HG02642 (cell line): ENCODE data around the gene CAMSAP1.

Source experiments
- ATAC-seq: cut with Tn5 transposase; IDR thresholded peaks from one replicate; pipeline ENCODE4 v1.9.1; 2021; ENCODE audit warnings: mild to moderate bottlenecking; ENCODE audit not compliant: unreplicated experiment, poor library complexity

CAMSAP1 gene

DNA sequence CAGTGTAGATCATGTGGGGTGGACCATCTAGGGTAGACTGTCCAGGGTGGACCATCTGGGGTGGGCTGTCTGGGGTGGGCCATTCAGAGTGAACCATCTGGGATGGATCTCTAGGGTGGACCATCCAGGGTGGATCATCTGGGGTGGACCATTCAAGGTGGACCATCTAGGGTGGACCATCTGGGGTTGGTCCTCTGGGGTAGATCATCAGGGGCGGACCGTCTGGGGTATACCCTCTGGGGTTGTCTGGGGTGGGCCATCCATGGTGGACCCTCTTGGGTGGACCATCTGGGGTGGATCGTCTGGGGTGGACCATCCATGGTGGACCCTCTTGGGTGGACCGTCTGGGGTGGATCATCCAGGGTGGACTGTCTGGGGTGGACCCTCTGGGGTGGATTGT is 141.1 kb downstream of the CAMSAP1 start:
- no peak for ATAC-seq

DNA sequence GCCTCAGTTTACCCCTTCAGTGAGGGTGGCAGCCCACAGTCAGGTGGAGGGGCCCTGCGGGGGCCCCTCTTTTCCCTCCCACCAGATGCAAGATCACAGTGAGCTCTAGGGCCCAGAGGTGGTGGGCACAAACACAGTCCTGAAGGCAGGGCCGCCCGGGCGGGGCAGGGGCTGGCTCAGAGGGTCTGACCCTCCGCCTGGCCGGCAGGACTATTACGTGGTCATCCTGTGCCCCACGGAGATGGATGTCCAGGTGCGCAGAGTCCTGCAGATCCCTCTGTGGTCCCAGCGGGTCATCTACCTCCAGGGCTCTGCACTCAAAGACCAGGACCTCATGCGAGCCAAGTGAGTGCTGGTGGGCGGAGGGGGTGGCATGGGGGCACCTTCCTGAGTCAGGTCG is 141.9 kb downstream of the CAMSAP1 start:
- no peak for ATAC-seq

DNA sequence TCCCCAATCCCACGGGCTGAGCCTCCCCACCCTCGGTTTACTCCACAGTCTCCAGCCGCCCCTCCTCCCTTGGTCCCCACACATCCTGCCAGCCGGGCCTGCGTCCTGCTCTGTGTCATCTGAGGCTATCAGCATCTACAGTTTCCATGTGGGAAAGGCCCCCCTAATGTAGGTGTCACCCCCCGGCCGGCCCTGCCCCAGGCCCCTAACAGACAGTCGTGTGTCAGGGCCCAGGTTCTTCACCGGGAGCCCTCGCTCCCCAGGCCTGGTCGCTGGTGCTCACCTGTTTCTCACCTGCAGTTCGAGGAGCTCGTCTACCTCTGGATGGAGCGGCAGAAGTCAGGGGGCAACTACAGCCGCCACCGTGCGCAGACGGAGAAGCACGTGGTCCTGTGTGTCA is 142.6 kb downstream of the CAMSAP1 start:
- no peak for ATAC-seq

DNA sequence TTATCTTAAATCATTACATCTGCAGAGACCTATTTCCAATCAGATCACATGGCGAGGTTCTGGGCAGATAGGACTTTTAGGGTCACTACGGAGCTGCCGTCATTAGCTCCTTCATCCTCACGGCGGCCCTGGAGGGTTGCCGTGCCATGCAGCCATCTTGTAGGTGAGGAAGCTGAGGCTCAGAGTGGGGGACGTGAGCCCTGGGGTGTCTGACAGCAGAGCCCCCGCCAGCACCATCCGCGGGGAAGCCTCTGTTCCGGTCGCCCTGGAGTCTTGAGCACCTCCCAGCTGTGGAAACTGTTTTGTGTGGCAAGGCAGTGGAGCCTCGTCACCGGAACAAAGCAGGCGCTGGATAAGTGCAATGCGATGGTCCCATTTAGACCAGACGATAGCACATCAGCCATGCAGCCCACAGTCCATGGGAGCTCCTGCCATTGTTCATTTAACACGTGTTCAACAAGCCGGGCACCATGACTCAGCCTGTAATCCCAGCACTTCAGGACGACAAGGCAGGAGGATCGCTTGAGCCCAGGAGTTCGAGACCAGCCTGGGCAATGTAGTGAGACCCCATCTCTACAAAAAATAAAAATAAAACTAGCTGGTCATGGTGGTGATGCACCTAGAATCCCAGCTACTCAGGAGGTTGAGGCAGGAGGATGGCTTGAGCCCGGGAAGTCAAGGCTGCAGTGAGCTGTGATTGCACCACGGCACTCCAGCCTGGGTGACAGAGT is 143.5 kb downstream of the CAMSAP1 start:
- no peak for ATAC-seq

DNA sequence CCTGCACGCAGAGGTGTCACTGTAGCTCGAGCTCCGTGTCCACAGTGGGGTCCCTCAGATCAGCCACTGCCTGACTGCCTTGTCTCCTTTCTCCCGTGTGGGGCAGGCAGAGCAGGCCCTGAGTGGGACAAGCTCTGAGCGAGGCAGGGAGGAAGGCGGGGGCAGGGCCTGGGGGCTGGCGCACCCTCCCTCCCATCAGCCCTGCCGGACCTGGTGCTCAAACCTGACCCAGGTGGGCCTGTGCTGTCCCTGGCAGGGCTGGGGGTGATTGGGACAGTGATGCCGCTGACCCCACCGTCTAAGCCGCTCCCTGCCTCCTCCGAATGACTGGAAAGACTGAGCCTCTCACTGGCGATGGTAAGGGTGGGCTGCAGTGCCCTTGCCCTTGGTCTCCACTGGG is 144.4 kb downstream of the CAMSAP1 start:
- no peak for ATAC-seq

DNA sequence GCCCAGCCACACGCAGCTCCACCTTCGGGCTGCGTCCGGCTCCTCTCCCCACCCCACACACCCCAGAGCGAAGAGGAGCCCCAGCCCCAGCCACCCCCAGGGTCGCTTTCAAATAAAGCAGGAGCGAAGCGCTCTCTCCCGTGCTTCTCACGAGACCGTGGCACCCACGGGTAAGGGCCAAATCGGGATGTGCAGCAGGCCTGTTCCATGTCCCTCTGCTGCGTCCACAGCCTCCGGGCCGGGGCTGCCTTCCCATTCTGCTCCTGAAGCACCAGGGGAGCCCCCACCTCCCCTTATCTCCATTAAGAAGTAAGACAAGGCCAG is 145.5 kb downstream of the CAMSAP1 start:
- no peak for ATAC-seq

DNA sequence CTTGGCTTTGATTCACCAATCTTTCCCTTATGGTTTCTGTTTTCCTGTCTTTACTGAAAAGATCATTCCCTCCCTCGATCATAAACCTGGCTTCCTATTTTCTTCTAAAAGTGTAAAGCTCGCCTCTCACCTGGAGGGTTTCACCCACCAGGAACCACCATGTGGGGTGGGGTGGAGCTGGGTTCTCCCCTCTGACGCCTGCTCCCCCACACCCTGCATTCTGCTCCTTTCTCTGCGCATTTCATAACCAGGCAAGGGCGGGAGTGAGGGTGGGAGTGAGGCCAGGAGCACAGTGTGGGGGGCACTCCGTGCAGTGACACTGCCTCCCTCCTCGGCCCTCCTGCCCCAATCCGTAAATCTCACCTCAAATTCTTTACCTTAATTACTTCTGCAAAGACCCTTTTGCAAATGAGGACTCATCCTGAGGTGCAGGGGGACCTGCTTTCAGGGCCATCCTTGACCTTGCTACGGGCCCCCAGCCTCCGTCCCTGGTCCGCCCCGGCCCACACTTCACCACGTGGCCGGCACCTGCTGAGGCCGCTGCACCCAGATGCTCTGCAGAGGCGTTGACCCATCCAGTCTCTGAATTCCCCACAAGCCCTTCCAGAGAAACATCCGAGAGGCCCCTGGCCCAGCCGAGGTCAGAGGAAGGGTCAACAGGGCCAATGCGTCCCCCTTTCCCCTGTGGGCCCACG is 146.0 kb downstream of the CAMSAP1 start:
- ATAC-seq, result no peak

DNA sequence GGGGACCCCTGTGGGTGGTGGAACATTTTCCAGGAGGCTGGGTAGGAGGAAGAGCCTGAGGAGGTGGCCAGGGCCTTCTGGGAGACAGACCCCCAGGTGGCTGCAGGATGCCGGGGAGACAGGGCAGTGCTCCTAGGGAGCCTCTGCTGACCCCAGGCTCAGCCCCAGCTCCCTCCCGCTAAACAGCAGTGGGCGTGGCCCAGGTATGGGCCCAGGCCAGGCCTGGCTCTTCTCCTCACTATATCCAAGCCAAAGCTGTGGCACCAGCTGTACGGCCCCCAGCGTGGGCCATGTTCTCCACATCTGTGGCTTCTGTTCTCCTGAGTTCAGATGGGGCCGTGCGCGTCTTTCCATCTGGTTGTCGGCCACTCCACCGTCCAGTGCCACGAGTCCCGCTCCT is 146.9 kb downstream of the CAMSAP1 start:
- ATAC-seq, result no peak

DNA sequence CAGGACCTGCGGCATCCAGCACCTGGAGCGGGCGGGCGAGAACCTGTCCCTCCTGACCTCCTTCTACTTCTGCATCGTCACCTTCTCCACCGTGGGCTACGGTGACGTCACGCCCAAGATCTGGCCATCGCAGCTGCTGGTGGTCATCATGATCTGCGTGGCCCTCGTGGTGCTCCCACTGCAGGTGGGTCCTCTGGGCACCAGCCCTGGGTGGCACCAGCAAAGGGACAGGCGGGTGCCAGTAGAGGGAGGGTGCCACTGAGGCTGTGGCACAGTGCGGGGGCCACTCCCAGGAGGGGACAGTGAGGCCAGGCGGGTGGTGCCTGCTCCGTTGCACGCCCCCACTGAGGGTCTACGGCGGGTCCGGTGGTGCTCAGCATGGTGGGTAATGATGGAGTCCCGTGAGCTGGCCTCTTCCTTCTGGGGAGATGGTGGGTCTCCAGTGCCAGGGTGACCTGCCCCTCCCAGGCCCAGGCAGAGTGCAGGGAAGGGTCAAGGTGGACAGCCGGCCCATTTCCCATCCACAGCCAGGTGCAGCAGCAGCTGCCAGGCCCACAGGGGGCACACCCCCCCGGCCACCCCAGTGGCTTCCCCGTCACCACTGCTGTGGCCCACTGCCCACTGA is 147.6 kb downstream of the CAMSAP1 start:
- ATAC-seq, result no peak

DNA sequence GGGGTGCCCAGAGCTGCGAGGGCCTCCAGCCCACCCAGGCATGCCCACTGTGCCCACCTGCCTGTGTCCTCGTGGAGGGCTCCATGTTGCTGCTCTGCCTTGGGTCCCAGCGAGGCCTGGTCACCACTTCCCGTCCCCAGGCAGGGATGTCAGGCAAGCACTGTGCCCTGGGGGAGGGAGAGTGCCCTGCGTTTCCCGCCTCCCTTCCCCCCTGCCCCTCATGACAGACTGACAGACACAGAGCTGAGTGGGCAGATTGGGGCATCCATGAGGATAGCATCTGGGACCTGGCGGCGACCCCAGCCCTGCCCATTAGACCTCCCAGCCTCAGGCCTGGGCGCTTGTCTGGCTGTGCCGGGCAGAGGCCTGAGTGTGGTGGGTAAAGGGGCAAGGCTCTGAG is 148.5 kb downstream of the CAMSAP1 start:
- no peak for ATAC-seq
